HEK293 (cell line): ENCODE measurements around the gene SRMS.

Experiments used
- CTCF ChIA-PET: fragments of 350-600 bp; formaldehyde crosslinking; extraction: SDS; loops from one replicate; lab custom pipeline; 2021; ENCODE audit warnings: antibody characterized with exemption; lab: Yijun Ruan, JAX
- POLR2A ChIA-PET: fragments of 300-600 bp; formaldehyde crosslinking; extraction: SDS; loops from one replicate; lab custom pipeline; 2020; ENCODE audit warnings: antibody characterized with exemption, inconsistent platforms; lab: Yijun Ruan, JAX
- H3K27ac ChIP-seq: fragments of 200-500 bp; sonication (Bioruptor generic); 2 replicates; pipeline ENCODE4 v1.5.1; 2014; ENCODE audit warnings: low read depth, low read length, control low read depth, inconsistent platforms; ENCODE audit errors: extremely low read depth
- H3K36me3 ChIP-seq, 2 experiments: fragments of 200-500 bp in 1 of 2; sonication (Bioruptor generic) in 1 of 2; 1 replicate in 1 of 2; 2 replicates in 1 of 2; pipeline ENCODE4 v1.5.1; 2014 to 2017; ENCODE audit warnings: inconsistent platforms in 2 of 2, low read length in 2 of 2; ENCODE audit not compliant: control insufficient read depth in 2 of 2, insufficient read depth in 1 of 2
- H3K4me1 ChIP-seq: fragments of 200-500 bp; sonication (Bioruptor generic); 2 replicates; pipeline ENCODE4 v1.5.1; 2014; ENCODE audit warnings: mild to moderate bottlenecking, low read length, inconsistent platforms; ENCODE audit not compliant: control insufficient read depth, insufficient read depth
- H3K4me3 ChIP-seq: 2 replicates; pipeline ENCODE4 v1.5.1; 2011; ENCODE audit warnings: low read depth, mild to moderate bottlenecking, control low read depth, low read length, moderate library complexity
- H3K9me3 ChIP-seq: fragments of 200-500 bp; sonication (Bioruptor generic); 2 replicates; pipeline ENCODE4 v1.5.1; 2014; ENCODE audit warnings: low read depth, low read length, inconsistent platforms; ENCODE audit not compliant: control insufficient read depth, insufficient read depth
- ELK4 ChIP-seq: IDR thresholded peaks from 2 replicates; pipeline ENCODE4 v1.6.1; 2011; ENCODE audit warnings: mild to moderate bottlenecking, low read depth, low read length, borderline replicate concordance
- INSM2 ChIP-seq: fragments of 450-650 bp; formaldehyde crosslinking; IDR thresholded peaks from 2 replicates; pipeline ENCODE4 v1.5.1; 2016; ENCODE audit warnings: missing biosample characterization, missing genetic modification characterization
- MEIS1 ChIP-seq: sonication (generic); formaldehyde crosslinking; IDR thresholded peaks from 2 replicates; pipeline ENCODE4 v1.8.1; 2022; ENCODE audit warnings: missing genetic modification reagents, mild to moderate bottlenecking, borderline replicate concordance
- SCRT1 ChIP-seq: fragments of 450-650 bp; formaldehyde crosslinking; IDR thresholded peaks from 2 replicates; pipeline ENCODE4 v1.5.1; 2016; ENCODE audit warnings: missing biosample characterization, missing genetic modification characterization, borderline replicate concordance
- SCRT2 ChIP-seq: fragments of 450-650 bp; formaldehyde crosslinking; IDR thresholded peaks from 2 replicates; pipeline ENCODE4 v1.5.1; 2016; ENCODE audit warnings: missing biosample characterization, missing genetic modification characterization
- SP3 ChIP-seq: fragments of 450-650 bp; formaldehyde crosslinking; IDR thresholded peaks from 2 replicates; pipeline ENCODE4 v1.5.1; 2016; ENCODE audit warnings: missing biosample characterization, missing genetic modification characterization
- TRIM28 ChIP-seq: IDR thresholded peaks from 2 replicates; pipeline ENCODE4 v1.6.1; 2011; ENCODE audit warnings: low read length, control low read depth, borderline replicate concordance
- ZBTB20 ChIP-seq: fragments of 450-650 bp; formaldehyde crosslinking; IDR thresholded peaks from 2 replicates; pipeline ENCODE4 v1.5.1; 2016; ENCODE audit warnings: missing biosample characterization, missing genetic modification characterization
- ZFP37 ChIP-seq: fragments of 450-650 bp; formaldehyde crosslinking; IDR thresholded peaks from 2 replicates; pipeline ENCODE4 v1.5.1; 2016; ENCODE audit warnings: missing biosample characterization, missing genetic modification characterization
- ZIC2 ChIP-seq: fragments of 450-650 bp; formaldehyde crosslinking; IDR thresholded peaks from 2 replicates; pipeline ENCODE4 v1.5.1; 2016; ENCODE audit warnings: missing biosample characterization, missing genetic modification characterization
- ZNF132 ChIP-seq: fragments of 450-650 bp; formaldehyde crosslinking; IDR thresholded peaks from 2 replicates; pipeline ENCODE4 v1.5.1; 2017; ENCODE audit warnings: missing biosample characterization, missing genetic modification characterization, borderline replicate concordance
- ZNF23 ChIP-seq: fragments of 450-650 bp; formaldehyde crosslinking; IDR thresholded peaks from 2 replicates; pipeline ENCODE4 v1.5.1; 2016; ENCODE audit warnings: missing biosample characterization, missing genetic modification characterization, borderline replicate concordance
- ZNF24 ChIP-seq: fragments of 450-650 bp; formaldehyde crosslinking; IDR thresholded peaks from 2 replicates; pipeline ENCODE4 v1.5.1; 2016; ENCODE audit warnings: missing biosample characterization, missing genetic modification characterization
- ZNF37A ChIP-seq: fragments of 450-650 bp; IDR thresholded peaks from 2 replicates; pipeline ENCODE4 v1.5.1; 2018; ENCODE audit warnings: missing biosample characterization, missing genetic modification characterization
- ZNF394 ChIP-seq: fragments of 450-650 bp; formaldehyde crosslinking; IDR thresholded peaks from 2 replicates; pipeline ENCODE4 v1.5.1; 2016; ENCODE audit warnings: missing biosample characterization, missing genetic modification characterization, mild to moderate bottlenecking, moderate library complexity, borderline replicate concordance
- ZNF518A ChIP-seq: fragments of 450-650 bp; formaldehyde crosslinking; conservative IDR thresholded peaks from 2 replicates; pipeline ENCODE4 v1.5.1; 2016; ENCODE audit warnings: low read depth, missing biosample characterization, missing genetic modification characterization
- ZNF549 ChIP-seq: fragments of 450-650 bp; IDR thresholded peaks from 2 replicates; pipeline ENCODE4 v1.5.1; 2018; ENCODE audit warnings: missing biosample characterization, missing genetic modification characterization, mild to moderate bottlenecking, inconsistent platforms, moderate library complexity
- ZNF600 ChIP-seq: fragments of 450-650 bp; formaldehyde crosslinking; IDR thresholded peaks from 2 replicates; pipeline ENCODE4 v1.5.1; 2016; ENCODE audit warnings: missing biosample characterization, missing genetic modification characterization
- ZNF654 ChIP-seq: fragments of 450-650 bp; formaldehyde crosslinking; IDR thresholded peaks from 2 replicates; pipeline ENCODE4 v1.5.1; 2016; ENCODE audit warnings: low read depth, missing biosample characterization, missing genetic modification characterization
- ZSCAN23 ChIP-seq: fragments of 450-650 bp; formaldehyde crosslinking; IDR thresholded peaks from 2 replicates; pipeline ENCODE4 v1.5.1; 2016; ENCODE audit warnings: missing biosample characterization, missing genetic modification characterization

SRMS gene

GRCh38 chr20:63596423-63596822 lies 48.9 kb upstream of the SRMS start (continued):
- no peak for TF ChIP-seq ZFP37

GRCh38 chr20:63595416-63596127 lies 48.0 kb upstream of the SRMS start:
- H3K4me1 ChIP-seq, result no peaks in the 10 kb centered on the region
- H3K4me3 ChIP-seq, result no peak overlapping the region
- no peak overlapping the region for H3K27ac ChIP-seq
- peaks cover 6 to 64% of the 10 kb centered on the region in 2 experiments; a peak in 2 of 3 replicates for H3K36me3 ChIP-seq
- TF ChIP-seq ZIC2 (tag by site-specific recombination) (no peak), ZNF600 (tag by site-specific recombination) (0 out of 2 replicates have a peak, but pooled peaks have one; percentile 25)
- H3K9me3 ChIP-seq, result no peaks in the 10 kb centered on the region
- POLR2A ChIA-PET, result no interaction called here
- CTCF ChIA-PET, result no interaction called here

GRCh38 chr20:63594043-63594561 lies 46.6 kb upstream of the SRMS start:
- Histone ChIP-seq H3K36me3 (peaks cover 6 to 68% of the 10 kb centered on the region in 2 experiments; a peak in 2 of 3 replicates), H3K27ac (no peak overlapping the region), H3K9me3 (no peaks in the 10 kb centered on the region), H3K4me3 (no peak overlapping the region), H3K4me1 (no peaks in the 10 kb centered on the region)
- TF ChIP-seq ZNF37A (tag by site-specific recombination), result no peak
- no peak for TF ChIP-seq SCRT2
- TF ChIP-seq ZNF132, result no peak
- TF ChIP-seq ZNF518A (tag by site-specific recombination), result no peak
- TF ChIP-seq ZBTB20 (tag by site-specific recombination), result no peak
- TF ChIP-seq ZNF654 (tag by site-specific recombination), result no peak
- TF ChIP-seq MEIS1, result no peak
- TF ChIP-seq ZNF394 (tag by site-specific recombination), result no peak
- TF ChIP-seq SP3, result no peak
- TF ChIP-seq ZNF549 (tag by site-specific recombination), result no peak
- no peak for TF ChIP-seq ELK4
- TF ChIP-seq ZNF24 (tag by site-specific recombination), result no peak
- TF ChIP-seq ZSCAN23 (tag by site-specific recombination), result no peak
- no peak for TF ChIP-seq SCRT1 (tag by site-specific recombination)
- TF ChIP-seq TRIM28, result no peak
- TF ChIP-seq INSM2 (tag by site-specific recombination), result no peak
- no peak for TF ChIP-seq ZNF23 (tag by site-specific recombination)
- CTCF ChIA-PET, result no interaction called here
- POLR2A ChIA-PET, result no interaction called here
